GM06990 (cell line): ENCODE data around the gene MYO18A.

Source experiments
- DNase-seq: peaks from one replicate; pipeline ENCODE4 v3.0.0-alpha.2; 2011; ENCODE audit not compliant: insufficient read length; ENCODE audit errors: extremely low read depth
- H3K27me3 ChIP-seq: replicated peaks from 2 replicates; pipeline ENCODE4 v1.6.0; 2011; ENCODE audit warnings: low read length; ENCODE audit not compliant: control insufficient read depth, insufficient read depth
- H3K36me3 ChIP-seq: 2 replicates; pipeline ENCODE4 v1.5.1; 2011; ENCODE audit warnings: low read length; ENCODE audit not compliant: control insufficient read depth, insufficient read depth
- H3K4me3 ChIP-seq: replicated peaks from 2 replicates; pipeline ENCODE4 v1.5.1; 2011; ENCODE audit warnings: low read depth, mild to moderate bottlenecking, control low read depth, low read length
- CTCF ChIP-seq: IDR thresholded peaks from 2 replicates; pipeline ENCODE4 v1.5.1; 2011; ENCODE audit warnings: low read length, control low read depth, mild to moderate bottlenecking, inconsistent platforms; ENCODE audit not compliant: insufficient read depth, poor library complexity, severe bottlenecking

The MYO18A gene

GRCh38 chr17:29086628-29087332, 93.4 kb downstream of the MYO18A start:
- Histone ChIP-seq H3K36me3 (peaks cover 25% of the 10 kb centered on the region), H3K27me3 (no peaks in the 10 kb centered on the region), H3K4me3 (no peak overlapping the region)
- DNase-seq: no peak
- TF ChIP-seq CTCF: no peak

GRCh38 chr17:29085223-29085622, 95.0 kb downstream of the MYO18A start:
- H3K36me3 ChIP-seq: peaks cover 18% of the 10 kb centered on the region
- DNase-seq: no peak

GRCh38 chr17:29084541-29085146, 95.6 kb downstream of the MYO18A start:
- TF ChIP-seq CTCF: no peak
- H3K36me3 ChIP-seq: peaks cover 15% of the 10 kb centered on the region
- no peaks in the 10 kb centered on the region for H3K27me3 ChIP-seq
- DNase-seq: no peak
- no peak overlapping the region for H3K4me3 ChIP-seq

More at GRCh38 chr17:29085223-29085622, 95.0 kb downstream of the MYO18A start:
- Histone ChIP-seq H3K27me3 (no peaks in the 10 kb centered on the region), H3K4me3 (no peak overlapping the region)
- no peak for TF ChIP-seq CTCF

- Histone ChIP-seq H3K36me3 (peaks cover 11% of the 10 kb centered on the region), H3K27me3 (no peaks in the 10 kb centered on the region), H3K4me3 (no peak overlapping the region)
- no peak for TF ChIP-seq CTCF
- DNase-seq: no peak
These were observed 99.2 kb downstream of the MYO18A start for GRCh38 chr17:29080965-29081364.

GRCh38 chr17:29080323-29080722, 99.9 kb downstream of the MYO18A start:
- no peaks in the 10 kb centered on the region for H3K27me3 ChIP-seq
- no peak overlapping the region for H3K4me3 ChIP-seq
- DNase-seq: no peak
- TF ChIP-seq CTCF: no peak
- peaks cover 11% of the 10 kb centered on the region for H3K36me3 ChIP-seq
